GM19193 (cell line): ENCODE results near the gene SLC27A1.

Experiments used
- POLR2A ChIP-seq: IDR thresholded peaks from 4 replicates; pipeline ENCODE4 v1.6.1; 2011; ENCODE audit not compliant: insufficient read depth, insufficient read length; ENCODE audit errors: extremely low read depth

Gene SLC27A1

GRCh38 chr19:17448131-17448967, 22.0 kb upstream of the SLC27A1 start, which contains the start of gene TMEM221:
TMEM221 (minus strand) TSS chr19:17448668; CDS start chr19:17448462, 206 bp downstream.
- no peak for TF ChIP-seq POLR2A

- TF ChIP-seq POLR2A, result no peak
Observed at GRCh38 chr19:17450264-17451075, 19.9 kb upstream of the SLC27A1 start.

- TF ChIP-seq POLR2A, result no peak
Observed at GRCh38 chr19:17451820-17452219, 18.5 kb upstream of the SLC27A1 start.

GRCh38 chr19:17454576-17455071, 15.7 kb upstream of the SLC27A1 start:
- no peak for TF ChIP-seq POLR2A

- no peak for TF ChIP-seq POLR2A
Observed at GRCh38 chr19:17455308-17456123, 14.8 kb upstream of the SLC27A1 start.

GRCh38 chr19:17456127-17456526, 14.2 kb upstream of the SLC27A1 start:
- TF ChIP-seq POLR2A, result no peak

GRCh38 chr19:17457616-17458015, 12.7 kb upstream of the SLC27A1 start:
- no peak for TF ChIP-seq POLR2A

- TF ChIP-seq POLR2A, result no peak
Observed at GRCh38 chr19:17458970-17459369, 11.4 kb upstream of the SLC27A1 start.

- no peak for TF ChIP-seq POLR2A
Observed at GRCh38 chr19:17460372-17461230, 9.7 kb upstream of the SLC27A1 start, which contains the start of gene NXNL1. NXNL1 (minus strand) TSS chr19:17460926; CDS start chr19:17460869, 57 bp downstream.

- TF ChIP-seq POLR2A, result no peak
Observed at GRCh38 chr19:17466487-17466850, 3.9 kb upstream of the SLC27A1 start.

GRCh38 chr19:17467471-17468301, 2.6 kb upstream of the SLC27A1 start:
- TF ChIP-seq POLR2A, result no peak

GRCh38 chr19:17468302-17469091, 1.8 kb upstream of the SLC27A1 start:
- no peak for TF ChIP-seq POLR2A

- TF ChIP-seq POLR2A, result no peak
Observed at GRCh38 chr19:17469092-17469480, 1.2 kb upstream of the SLC27A1 start.
